ENCODE results near the gene ADGRB3. TPM values are rescaled to one million over a fixed set of nuclear protein-coding genes. Genes with fewer than 3 reads are reported as not detected.

The ADGRB3 gene
- total RNA-seq, result 0.26 and 0.48 TPM in 2 replicates

GRCh38 chr6:68634726-68635411 lies at the start of gene ADGRB3:
Gene ADGRB3 (plus strand): TSS chr6:68635282. CDS start chr6:68638676, 3,394 bp downstream.

